Endothelial cell of umbilical vein (primary cell): ENCODE results near the gene TBX18. TPM values are rescaled to one million over a fixed set of nuclear protein-coding genes. Genes with fewer than 3 reads are reported as not detected.

Experiments used
- BruUV-seq: library from RNA; stranded (reverse); fragments of 400-500 nt; replicated peaks from 2 replicates; lab custom pipeline; 2021; lab: Mats Ljungman, UMichigan
- CTCF ChIA-PET: fragments of 300-600, 350-600 bp; sonication (Branson Sonifier 250); formaldehyde crosslinking; loops from one replicate; lab custom pipeline; 2021; ENCODE audit warnings: antibody characterized with exemption, inconsistent platforms; lab: Charles Lee
- POLR2A ChIA-PET: fragments of 300-600, 350-600 bp; sonication (Branson Sonifier 250); formaldehyde crosslinking; loops from one replicate; lab custom pipeline; 2021; ENCODE audit warnings: antibody characterized with exemption, inconsistent platforms; lab: Charles Lee
- DNase-seq: peaks from one replicate; pipeline ENCODE4 v3.0.0-alpha.2; 2011; ENCODE audit warnings: low read depth, low spot score
- FAIRE-seq: peaks from 2 replicates; lab custom pipeline; 2011; peaks lifted over from hg19 to GRCh38; lab: Jason Lieb, UNC
- H2AFZ ChIP-seq: 2 replicates; pipeline ENCODE4 v1.6.0; 2012; ENCODE audit warnings: low read depth, low read length, control low read depth, inconsistent platforms
- H3K27ac ChIP-seq: 2 replicates; pipeline ENCODE4 v1.5.1; 2011; ENCODE audit warnings: low read depth, mild to moderate bottlenecking, control low read depth, low read length, moderate library complexity; ENCODE audit not compliant: insufficient read depth
- H3K27me3 ChIP-seq, 2 experiments: 2 replicates each; pipeline versions ENCODE4 v1.6.0 to v1.6.1; 2011; ENCODE audit warnings: low read length in 2 of 2, mixed read lengths in 1 of 2; ENCODE audit not compliant: control insufficient read depth in 2 of 2, insufficient read depth in 2 of 2
- H3K36me3 ChIP-seq, 2 experiments: 2 replicates in 1 of 2; 3 replicates in 1 of 2; pipeline ENCODE4 v1.5.1; 2011; ENCODE audit warnings: low read length in 2 of 2, mild to moderate bottlenecking in 1 of 2, moderate library complexity in 1 of 2; ENCODE audit not compliant: control insufficient read depth in 2 of 2, insufficient read depth in 2 of 2; ENCODE audit errors: extremely low read depth in 1 of 2
- H3K4me1 ChIP-seq: 3 replicates; pipeline ENCODE4 v1.5.1; 2011; ENCODE audit warnings: mild to moderate bottlenecking, low read length; ENCODE audit not compliant: control insufficient read depth, insufficient read depth; ENCODE audit errors: extremely low read depth
- H3K4me2 ChIP-seq: 2 replicates; pipeline ENCODE4 v1.6.1; 2011; ENCODE audit warnings: low read length, control low read depth, mixed read lengths; ENCODE audit not compliant: insufficient read depth
- H3K4me3 ChIP-seq, 3 experiments: fragments of 200-600 bp in 1 of 3; sonication (generic), shearing (Covaris generic) in 1 of 3; replicated peaks in 1 of 3; 2 replicates each; pipeline ENCODE4 v1.5.1; 2011 to 2016; ENCODE audit warnings: control low read depth in 3 of 3, low read length in 3 of 3, mild to moderate bottlenecking in 2 of 3, inconsistent platforms in 1 of 3, low read depth in 1 of 3, moderate library complexity in 1 of 3; ENCODE audit not compliant: insufficient read depth in 1 of 3
- H3K79me2 ChIP-seq: 2 replicates; pipeline ENCODE4 v1.6.0; 2012; ENCODE audit warnings: low read length, inconsistent platforms; ENCODE audit not compliant: control insufficient read depth, insufficient read depth
- H3K9ac ChIP-seq: replicated peaks from 2 replicates; pipeline ENCODE3; 2011; ENCODE audit warnings: low read length, control low read depth; ENCODE audit not compliant: insufficient read depth; ENCODE audit errors: extremely low read depth
- H3K9me1 ChIP-seq: replicated peaks from 3 replicates; pipeline ENCODE4 v1.6.0; 2011; ENCODE audit warnings: mild to moderate bottlenecking, low read length; ENCODE audit not compliant: control insufficient read depth, insufficient read depth; ENCODE audit errors: extremely low read depth
- H3K9me3 ChIP-seq: replicated peaks from 2 replicates; pipeline ENCODE4 v1.5.1; 2012; ENCODE audit warnings: low read length, inconsistent platforms; ENCODE audit not compliant: control insufficient read depth, insufficient read depth
- H4K20me1 ChIP-seq: replicated peaks from 2 replicates; pipeline ENCODE3; 2011; ENCODE audit warnings: mild to moderate bottlenecking, low read length; ENCODE audit not compliant: control insufficient read depth, insufficient read depth; ENCODE audit errors: extremely low read depth
- EZH2 ChIP-seq: IDR thresholded peaks from 2 replicates; pipeline ENCODE4 v1.6.1; 2012; ENCODE audit warnings: borderline replicate concordance, low read depth, mild to moderate bottlenecking, moderate library complexity, low read length, inconsistent platforms; ENCODE audit not compliant: severe bottlenecking
- FOS ChIP-seq: IDR thresholded peaks from 2 replicates; pipeline ENCODE4 v1.6.1; 2011; ENCODE audit warnings: mild to moderate bottlenecking, low read length, moderate library complexity, borderline replicate concordance; ENCODE audit not compliant: insufficient read depth
- GATA2 ChIP-seq: IDR thresholded peaks from 2 replicates; pipeline ENCODE4 v1.7.0; 2011; ENCODE audit warnings: low read depth, mild to moderate bottlenecking, moderate library complexity, mixed read lengths, low read length; ENCODE audit not compliant: insufficient read length, insufficient read depth
- JUN ChIP-seq: IDR thresholded peaks from 2 replicates; pipeline ENCODE4 v1.6.1; 2011; ENCODE audit warnings: borderline replicate concordance, low read depth; ENCODE audit not compliant: insufficient read length, insufficient read depth
- MYC ChIP-seq: IDR thresholded peaks from one replicate; pipeline ENCODE4 v1.6.1; 2011; ENCODE audit warnings: mild to moderate bottlenecking, low read depth, low read length
- POLR2A ChIP-seq: IDR thresholded peaks from 2 replicates; pipeline ENCODE4 v1.6.1; 2012; ENCODE audit warnings: low read depth, mild to moderate bottlenecking, control low read depth, low read length
- POLR2AphosphoS5 ChIP-seq: IDR thresholded peaks from 2 replicates; pipeline ENCODE4 v1.6.1; 2012; ENCODE audit warnings: low read depth, mild to moderate bottlenecking, control low read depth, low read length, moderate library complexity; ENCODE audit not compliant: insufficient read depth
- dilution Hi-C: fragments of 300-500 bp; cut with MboI; formaldehyde crosslinking; loops from one replicate; pipeline ENCODE4 v1.15.0; 2019; ENCODE audit warnings: low sequenced_read_pairs; ENCODE audit not compliant: extremely low pct_ligation_motif_present
- intact Hi-C: fragments of 100-400 bp; cut with micrococcal nuclease; formaldehyde crosslinking; loops from one replicate; pipeline ENCODE4 v1.10.0; 2022
- polyA plus RNA-seq, 4 experiments: library from polyadenylated mRNA; depleted of rRNA in 3 of 4; stranded (reverse) in 3 of 4; unstranded in 1 of 4; fragments of >200 nt; gene quantifications; 2 replicates each; pipeline versions ENCODE4 v1.2.1 to v1.2.3, GENCODE V29; 2011 to 2012; ENCODE audit warnings: missing spikeins in 1 of 4
- total RNA-seq: library from RNA; stranded (reverse); gene quantifications from 2 replicates; pipeline ENCODE4 v1.2.3, GENCODE V29; 2021
- TF ChIP-seq, protein P1 (sequence below): IDR thresholded peaks from 2 replicates; pipeline ENCODE4 v1.6.1; 2011; ENCODE audit not compliant: insufficient read depth, insufficient read length
- TF ChIP-seq, protein P2 (sequence below), 2 donors: IDR thresholded peaks; 1 replicate in 1 of 2; 2 replicates in 1 of 2; pipeline ENCODE4 v1.5.1; 2011; ENCODE audit warnings: low read length in 2 of 2, mild to moderate bottlenecking in 2 of 2, moderate library complexity in 2 of 2, control low read depth in 1 of 2, inconsistent platforms in 1 of 2, low read depth in 1 of 2; ENCODE audit not compliant: insufficient read depth in 1 of 2; ENCODE audit errors: extremely low read depth in 1 of 2

TBX18 gene
- total and polyA plus RNA-seq, 2 donors (not counting 3 experiments of a cell fraction or from before 2014, with no cell fraction given): 28.4 to 60.5 TPM

DNA sequence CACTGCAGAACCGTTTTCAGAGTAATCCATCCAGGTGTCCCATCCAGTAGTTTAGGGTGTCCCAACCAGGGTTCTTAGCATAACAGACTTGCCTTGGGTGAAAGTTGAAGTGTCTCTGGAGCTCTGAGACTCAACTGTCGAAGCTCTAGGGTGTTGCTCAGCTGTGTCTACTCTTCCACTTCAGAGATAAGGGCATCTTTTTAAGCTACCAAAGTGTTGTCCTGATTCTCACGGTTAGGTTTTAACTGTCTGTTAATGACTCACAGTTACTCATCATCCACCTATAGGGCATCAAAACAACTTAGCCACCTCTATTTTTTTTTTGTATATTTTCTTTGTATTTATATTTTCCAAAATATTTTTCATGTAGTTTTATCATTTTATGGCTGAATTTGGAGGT, 36.9 kb upstream of the TBX18 start:
- Histone ChIP-seq H3K9ac (no peak overlapping the region), H3K4me3 (no peak overlapping the region), H3K79me2 (no peaks in the 10 kb centered on the region), H3K27me3 (no peaks in the 10 kb centered on the region), H4K20me1 (no peaks in the 10 kb centered on the region), H3K9me3 (no peaks in the 10 kb centered on the region), H3K9me1 (no peaks in the 10 kb centered on the region), H3K4me1 (peaks cover 36% of the 10 kb centered on the region), H3K36me3 (no peaks in the 10 kb centered on the region), H2AFZ (no peak overlapping the region), H3K27ac (no peak overlapping the region), H3K4me2 (no peak overlapping the region)
- no peak for DNase-seq
- CTCF ChIA-PET: no interaction called here
- intact Hi-C loops (no loop called here), dilution Hi-C loops (no loop called here)
- POLR2A ChIA-PET: no interaction called here
- FAIRE-seq: no peak
- TF ChIP-seq JUN (no peak), GATA2 (no peak), EZH2 (no peak), MYC (no peak), FOS (no peak), POLR2AphosphoS5 (no peak), POLR2A (no peak)
- TF ChIP-seq, protein P1, sequence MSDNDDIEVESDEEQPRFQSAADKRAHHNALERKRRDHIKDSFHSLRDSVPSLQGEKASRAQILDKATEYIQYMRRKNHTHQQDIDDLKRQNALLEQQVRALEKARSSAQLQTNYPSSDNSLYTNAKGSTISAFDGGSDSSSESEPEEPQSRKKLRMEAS: no peak
- TF ChIP-seq, protein P2, sequence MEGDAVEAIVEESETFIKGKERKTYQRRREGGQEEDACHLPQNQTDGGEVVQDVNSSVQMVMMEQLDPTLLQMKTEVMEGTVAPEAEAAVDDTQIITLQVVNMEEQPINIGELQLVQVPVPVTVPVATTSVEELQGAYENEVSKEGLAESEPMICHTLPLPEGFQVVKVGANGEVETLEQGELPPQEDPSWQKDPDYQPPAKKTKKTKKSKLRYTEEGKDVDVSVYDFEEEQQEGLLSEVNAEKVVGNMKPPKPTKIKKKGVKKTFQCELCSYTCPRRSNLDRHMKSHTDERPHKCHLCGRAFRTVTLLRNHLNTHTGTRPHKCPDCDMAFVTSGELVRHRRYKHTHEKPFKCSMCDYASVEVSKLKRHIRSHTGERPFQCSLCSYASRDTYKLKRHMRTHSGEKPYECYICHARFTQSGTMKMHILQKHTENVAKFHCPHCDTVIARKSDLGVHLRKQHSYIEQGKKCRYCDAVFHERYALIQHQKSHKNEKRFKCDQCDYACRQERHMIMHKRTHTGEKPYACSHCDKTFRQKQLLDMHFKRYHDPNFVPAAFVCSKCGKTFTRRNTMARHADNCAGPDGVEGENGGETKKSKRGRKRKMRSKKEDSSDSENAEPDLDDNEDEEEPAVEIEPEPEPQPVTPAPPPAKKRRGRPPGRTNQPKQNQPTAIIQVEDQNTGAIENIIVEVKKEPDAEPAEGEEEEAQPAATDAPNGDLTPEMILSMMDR (IDR thresholded peaks at IDR 0.05; ENCODE audit: extremely low read depth in 1 of 2, insufficient read depth in 1 of 2, low read depth in 1 of 2, low read length in 2 of 2): no peak
- no TSS peak for BruUV-seq
